Stimulated activated CD8-positive, alpha-beta memory T cell treated with anti-CD3 and anti-CD28 coated beads, Interleukin-4, amount 100 ng/mL, for 48 hours (primary cell): ENCODE measurements around the gene KRTAP25-1.

Source experiments
- DNase-seq: peaks from one replicate; pipeline ENCODE4 v3.0.0-alpha.2; 2020

KRTAP25-1 gene, protein sequence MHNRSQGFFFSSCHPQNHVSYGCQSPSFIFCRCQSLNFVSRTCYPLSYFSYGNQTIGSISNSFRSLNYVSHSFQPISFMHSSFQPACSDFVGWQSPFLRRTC

DNA sequence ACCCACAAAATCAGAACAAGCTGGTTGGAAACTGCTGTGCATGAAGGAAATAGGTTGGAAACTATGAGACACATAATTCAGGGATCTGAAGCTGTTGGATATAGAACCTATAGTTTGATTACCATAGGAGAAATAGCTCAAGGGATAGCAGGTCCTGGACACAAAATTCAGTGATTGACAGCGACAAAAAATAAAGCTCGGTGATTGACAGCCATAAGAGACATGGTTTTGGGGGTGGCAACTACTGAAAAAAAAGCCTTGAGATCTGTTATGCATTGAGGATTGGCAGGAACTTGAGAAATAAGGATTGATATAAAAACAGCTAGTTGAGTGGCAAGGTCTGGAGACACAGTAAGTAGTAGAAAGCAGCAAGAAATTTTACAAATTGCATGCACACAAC lies at the start of gene KRTAP25-1:
KRTAP25-1 (minus strand) TSS at position 300 of the 400 bp plus-strand sequence; CDS start at position 276, 24 bp downstream.
- no peak for DNase-seq

DNA sequence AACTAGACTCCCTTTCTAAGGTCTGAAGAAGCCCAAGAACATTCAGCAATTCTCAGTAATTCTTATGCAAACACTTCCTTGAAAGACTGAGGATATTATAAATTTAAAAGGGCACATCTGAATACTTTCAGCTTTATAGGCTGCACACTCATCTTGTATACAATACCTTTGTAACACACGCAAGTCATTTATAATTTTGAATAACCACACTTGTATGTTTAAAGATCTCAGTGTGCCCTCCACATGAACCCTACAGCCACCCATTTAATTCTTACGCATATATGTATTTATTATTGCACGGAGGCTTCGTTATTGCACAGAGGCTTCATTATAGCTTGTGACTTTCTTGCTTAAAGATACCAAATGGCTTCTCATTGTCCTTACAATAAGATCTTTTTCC lies 49.4 kb upstream of the KRTAP25-1 start:
- no peak for DNase-seq

DNA sequence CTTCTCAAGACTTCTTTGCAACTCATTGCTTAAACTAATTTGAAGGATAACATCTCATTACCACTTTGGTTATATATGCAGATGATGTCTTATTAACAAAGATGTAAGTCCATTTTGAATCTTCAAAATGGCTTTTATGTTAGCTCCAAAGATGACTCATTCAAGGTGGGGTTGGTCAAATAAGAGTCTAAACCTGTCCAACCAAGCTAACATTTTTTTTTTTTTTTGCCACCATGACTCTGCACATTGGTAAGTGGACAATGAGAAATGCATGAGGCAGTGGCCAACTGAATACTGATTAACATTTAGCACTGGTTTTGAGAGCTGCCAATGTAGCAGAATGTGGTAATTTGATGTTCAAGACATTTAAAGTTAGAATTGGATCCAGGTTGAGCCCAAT lies 48.5 kb upstream of the KRTAP25-1 start:
- no peak for DNase-seq

DNA sequence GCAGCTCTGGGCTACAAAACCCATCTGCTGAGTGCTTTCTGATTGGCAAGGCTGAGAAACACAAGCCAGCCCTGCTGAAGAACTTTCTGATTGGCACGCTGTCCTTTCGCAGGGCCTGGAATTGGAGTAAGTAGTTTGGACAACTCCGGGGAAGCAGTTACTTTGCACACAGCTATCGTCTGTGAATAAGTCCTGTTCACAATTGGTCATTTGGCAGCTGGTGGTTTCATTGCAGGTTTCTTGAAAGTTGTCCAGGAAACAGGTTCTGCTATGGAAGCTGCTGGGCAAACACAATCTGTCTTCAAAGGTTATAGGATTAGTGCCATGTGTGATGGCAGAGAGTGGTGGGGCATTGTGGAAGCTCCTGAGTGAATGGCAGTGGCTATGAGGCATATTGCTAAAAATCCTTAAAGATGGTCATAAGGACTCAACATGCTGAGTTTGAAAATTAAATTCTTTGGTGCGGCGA lies 48.0 kb upstream of the KRTAP25-1 start, which contains the start of gene KRTAP27-1:
KRTAP27-1 (minus strand) TSS at position 419 of the 469 bp plus-strand sequence; CDS start at position 393, 26 bp downstream.
- no peak for DNase-seq

DNA sequence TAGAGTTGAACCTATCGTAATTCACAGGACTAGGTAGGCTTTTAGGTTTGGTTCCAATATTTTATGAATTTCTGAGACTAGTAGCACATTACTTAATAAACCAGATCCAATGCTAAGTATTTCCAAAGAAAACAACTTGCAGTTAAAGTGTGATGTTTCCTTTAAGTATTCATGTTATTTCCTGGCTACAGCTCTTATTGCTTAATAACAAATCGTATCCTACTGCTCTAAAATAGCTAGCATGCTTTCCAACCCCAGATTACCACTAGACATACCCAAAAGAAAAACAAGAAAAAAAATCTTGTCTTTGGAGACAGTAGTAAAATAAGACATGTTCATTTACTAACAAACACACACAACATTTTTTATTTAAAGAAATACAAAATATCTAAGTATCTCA lies 47.3 kb upstream of the KRTAP25-1 start:
- no peak for DNase-seq

DNA sequence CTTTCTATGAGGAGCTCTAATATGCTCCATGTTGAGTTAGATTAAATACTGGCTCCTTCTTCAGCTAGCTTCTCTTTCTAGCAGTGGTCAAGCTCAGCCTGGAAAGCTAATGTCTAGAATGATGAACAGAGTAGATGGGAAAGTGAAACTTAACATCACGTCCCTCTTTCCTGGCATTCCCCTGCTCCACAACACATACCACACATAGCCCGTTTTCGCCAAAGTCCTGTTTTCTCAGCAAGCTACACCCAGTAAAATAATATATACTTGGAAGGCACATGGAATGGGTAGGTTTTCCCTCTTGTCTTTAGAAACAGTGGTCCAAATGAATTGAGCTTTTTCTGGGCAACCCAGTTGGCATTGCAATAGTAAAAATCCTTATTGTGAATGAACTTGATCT lies 44.4 kb upstream of the KRTAP25-1 start:
- DNase-seq = no peak

DNA sequence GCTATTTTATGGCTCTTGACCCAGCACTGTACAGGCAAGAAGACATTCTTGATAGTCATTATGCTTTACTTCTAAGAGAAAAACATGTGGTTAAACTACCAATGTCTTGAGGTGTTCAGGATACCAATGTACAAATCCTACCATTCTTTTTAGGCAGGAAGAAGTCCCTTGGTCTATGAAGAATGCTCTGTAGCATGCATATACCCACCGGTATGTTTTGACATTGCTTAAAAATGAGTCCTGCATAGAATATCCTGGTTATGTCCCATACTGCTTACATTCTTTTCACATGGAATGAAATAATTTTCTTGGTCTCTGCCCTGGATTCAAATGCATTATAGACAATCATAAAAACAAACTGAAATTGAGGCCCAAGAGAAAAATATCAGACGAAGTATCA lies 43.4 kb upstream of the KRTAP25-1 start:
- no peak for DNase-seq

DNA sequence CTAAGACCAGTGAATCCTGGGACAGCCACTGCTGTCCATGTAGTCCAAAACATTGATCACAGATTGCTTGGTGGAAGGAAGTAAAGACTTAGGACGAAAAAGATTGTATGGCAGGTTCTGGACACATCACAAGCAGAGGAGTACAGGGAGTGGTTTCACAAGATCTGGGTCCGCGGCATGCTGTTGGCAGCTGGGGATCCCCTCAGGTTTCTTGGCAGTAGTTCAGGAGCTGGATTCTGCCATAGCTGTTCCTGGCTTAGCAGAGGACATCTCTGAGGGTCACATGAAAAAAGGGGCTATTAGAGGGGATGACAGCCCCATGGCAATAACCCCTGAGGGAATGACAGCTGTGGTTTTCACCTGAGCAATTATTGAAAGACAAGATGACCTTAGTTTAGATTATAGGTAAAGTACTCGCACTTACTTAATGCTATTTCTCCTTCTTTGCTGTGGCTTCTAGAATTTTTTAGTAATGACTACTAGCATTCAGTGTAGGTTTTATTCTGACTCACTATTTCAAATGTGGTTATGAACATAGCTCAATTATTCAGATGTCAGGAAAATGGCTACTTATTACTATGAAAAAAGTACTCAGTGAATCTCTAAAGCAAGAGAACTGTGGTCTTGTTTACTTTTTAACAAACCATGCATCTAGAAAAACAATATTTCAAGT lies 40.0 kb upstream of the KRTAP25-1 start:
- DNase-seq = no peak

DNA sequence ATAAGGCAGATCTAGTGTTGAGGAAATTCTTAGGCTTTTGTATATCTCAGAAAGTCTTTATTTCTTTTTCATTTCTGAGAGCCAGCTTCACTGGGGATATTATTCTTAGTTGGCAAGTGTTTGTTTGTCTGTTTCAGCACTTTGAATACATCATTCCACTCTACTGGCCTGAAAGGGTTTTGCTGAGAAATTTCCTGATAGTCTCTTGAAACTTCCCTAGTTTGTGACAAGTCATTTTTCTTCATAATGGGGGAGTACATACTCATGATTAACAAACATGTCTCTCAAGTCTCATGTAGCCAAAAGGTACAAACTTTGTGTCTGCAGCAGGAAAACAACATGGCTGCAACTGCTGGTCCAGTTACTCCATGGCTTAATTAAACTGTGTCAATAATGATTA lies 37.1 kb upstream of the KRTAP25-1 start:
- no peak for DNase-seq

DNA sequence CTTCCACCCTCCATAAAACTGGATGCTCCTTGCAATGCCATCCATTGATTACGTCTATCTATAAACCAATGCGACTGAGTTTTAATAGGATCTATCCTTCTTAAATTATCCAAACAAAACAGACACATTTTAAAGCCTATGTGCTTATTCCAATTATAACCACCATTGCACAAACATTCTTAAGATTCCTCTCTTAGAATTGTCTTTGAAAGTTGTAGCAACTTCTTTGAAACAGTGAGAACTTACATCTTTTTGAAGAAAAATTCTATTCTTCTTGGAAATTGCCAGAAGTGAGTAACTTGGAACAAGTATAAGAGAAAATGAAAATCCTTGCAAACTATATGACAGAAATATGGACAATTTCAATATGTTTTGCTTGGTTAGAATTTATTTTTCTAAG lies 30.9 kb upstream of the KRTAP25-1 start, which contains the start of gene KRTAP26-1:
KRTAP26-1 (minus strand) TSS at position 101 of the 400 bp plus-strand sequence. CDS start 280 bp downstream, outside the sequence.
- DNase-seq = no peak

DNA sequence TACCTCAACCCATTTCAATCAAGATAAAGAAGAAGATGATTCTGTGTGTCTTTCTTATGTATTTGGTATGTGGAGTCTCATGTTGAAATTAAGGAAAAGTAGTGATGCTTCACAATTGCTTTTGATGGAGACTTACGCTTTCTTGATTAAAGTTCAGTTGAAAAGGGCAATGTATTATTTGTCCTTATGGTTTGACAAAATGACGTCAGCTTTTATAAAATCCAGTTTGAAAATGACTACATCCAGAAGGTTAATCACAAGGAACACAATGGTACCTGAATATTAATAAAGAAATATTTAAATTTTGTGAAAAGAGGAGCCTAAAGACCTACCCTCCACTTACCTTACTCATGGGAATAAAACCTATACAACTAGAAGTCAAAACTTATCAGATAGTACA lies 26.4 kb upstream of the KRTAP25-1 start:
- DNase-seq = no peak

DNA sequence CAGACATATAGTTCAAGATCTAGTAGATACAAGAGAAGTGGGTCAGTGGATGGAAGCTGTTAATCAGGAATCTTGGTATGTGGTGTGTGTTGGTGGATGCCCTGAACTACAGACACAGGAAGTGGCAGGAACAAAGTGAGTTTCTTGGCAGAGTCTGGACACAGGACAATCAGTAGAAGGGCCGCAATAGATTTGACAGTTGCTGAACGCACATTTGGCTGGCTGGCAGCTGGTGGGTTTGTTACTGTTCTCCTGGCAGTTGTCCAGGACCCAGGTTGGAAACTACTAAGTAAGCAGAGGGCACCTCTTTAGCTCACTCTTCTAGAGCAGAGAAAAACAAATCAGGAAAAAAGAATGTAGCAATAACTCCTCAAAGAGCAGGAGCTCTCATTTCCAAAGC lies 17.6 kb upstream of the KRTAP25-1 start:
- no peak for DNase-seq

DNA sequence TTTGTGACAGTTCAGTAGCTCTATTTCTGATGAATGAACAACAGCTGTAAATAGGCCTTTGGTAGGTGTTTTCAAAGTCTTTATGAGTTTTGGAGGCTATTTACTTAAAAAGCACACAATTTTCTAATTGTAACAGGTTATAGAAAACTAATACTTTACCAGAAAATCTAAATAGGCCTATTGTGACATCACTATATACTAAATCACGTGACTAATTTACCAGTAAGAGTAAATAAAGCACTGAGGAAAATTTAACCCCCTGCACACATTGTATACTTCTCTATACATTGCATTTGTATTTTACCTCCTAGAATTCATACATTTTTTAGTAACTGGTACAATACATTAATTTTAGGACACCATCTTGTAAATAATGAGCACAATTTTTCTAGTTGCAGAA lies 15.8 kb upstream of the KRTAP25-1 start:
- no peak for DNase-seq

DNA sequence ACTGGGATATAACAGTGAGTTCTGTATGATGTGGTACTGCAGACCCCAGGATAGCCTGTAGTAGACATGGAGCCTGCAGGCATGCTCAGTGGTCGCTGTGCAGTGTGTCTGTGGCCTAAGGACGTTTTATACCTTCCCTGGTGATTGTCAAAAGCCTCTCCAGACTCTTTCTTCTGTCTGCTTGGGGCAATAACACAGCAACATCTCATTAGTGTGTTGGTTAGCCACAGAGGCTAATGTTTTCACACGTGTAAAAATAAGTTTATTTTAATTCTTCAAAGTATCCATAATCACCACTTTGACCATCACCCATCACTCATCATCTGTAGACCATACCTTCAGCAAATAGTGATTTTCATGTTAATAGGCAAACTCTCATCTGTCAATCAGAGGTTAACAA lies 6.5 kb downstream of the KRTAP25-1 start, which contains the start of gene KRTAP24-1:
KRTAP24-1 (minus strand) TSS at position 101 of the 400 bp plus-strand sequence; CDS start at position 83, 18 bp downstream.
- no peak for DNase-seq

DNA sequence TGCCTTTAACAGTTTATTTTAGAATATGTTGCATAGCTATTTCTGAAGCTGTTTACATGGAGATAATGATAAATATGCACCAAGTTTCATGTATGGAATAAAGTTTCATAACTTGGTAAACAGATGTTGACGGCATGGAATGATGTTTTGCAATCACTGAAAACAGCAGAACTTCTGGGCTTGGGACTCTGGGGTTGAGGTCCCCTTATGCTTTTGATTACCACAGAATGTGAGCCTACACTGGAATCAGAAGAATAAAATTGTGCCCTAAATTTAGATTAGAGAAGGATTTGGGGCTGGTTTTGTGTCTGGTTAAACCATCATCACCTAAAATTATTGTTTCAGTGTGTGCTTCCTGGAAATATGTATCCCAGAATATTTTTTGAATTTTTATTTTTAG lies 17.7 kb downstream of the KRTAP25-1 start:
- DNase-seq = no peak

DNA sequence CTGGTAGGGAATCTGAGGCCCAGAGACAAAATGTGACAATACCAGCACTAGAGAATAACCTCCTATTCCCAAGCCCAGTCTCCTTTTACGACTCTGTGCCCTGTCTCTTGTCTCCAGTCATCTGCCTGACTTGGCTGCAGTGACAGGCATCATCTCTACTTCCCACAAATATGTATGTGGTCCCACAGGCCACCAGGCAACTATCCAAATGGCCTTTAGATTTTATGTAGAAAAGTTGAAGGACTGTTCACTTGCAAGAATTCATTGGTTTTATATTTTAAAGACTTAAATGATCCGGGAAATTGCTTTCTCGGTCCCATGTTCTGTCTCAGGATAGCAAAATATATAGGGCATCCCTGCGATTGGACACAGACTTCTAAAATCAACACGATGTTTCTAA lies 18.2 kb downstream of the KRTAP25-1 start:
- DNase-seq = no peak

DNA sequence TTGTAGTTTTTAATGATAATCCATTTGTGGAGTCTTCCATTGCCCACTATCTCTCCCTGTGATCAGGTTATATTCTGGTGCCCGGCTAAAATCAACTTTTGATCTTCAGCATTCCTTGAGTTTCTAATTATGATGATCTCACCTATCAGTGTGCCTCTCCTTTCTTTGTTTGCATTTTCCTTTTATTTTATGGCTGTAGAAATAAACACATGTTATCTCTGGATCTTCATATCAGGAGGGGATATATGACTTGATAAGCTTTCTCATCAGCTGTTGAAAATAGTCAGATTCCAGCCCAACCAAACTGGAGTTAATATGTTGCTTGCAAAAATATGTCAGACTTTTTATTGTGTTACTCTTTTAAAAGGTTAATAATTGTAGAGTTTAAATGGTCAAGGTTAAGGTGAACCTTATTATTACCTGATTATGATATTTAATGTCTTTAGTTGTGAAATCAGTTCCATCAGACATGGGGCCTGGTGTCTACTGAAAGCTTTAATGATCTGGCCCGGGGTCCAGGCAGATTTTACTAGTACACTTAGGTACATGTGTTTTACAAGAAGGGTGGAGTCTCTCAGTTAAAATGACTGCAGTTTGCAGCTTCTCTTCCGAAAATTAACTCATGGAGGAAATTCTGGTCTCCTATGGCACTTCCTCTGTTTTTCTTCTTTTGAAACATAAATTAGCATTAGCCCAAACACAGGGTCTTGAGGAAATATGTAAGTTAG lies 19.3 kb downstream of the KRTAP25-1 start:
- DNase-seq = no peak

DNA sequence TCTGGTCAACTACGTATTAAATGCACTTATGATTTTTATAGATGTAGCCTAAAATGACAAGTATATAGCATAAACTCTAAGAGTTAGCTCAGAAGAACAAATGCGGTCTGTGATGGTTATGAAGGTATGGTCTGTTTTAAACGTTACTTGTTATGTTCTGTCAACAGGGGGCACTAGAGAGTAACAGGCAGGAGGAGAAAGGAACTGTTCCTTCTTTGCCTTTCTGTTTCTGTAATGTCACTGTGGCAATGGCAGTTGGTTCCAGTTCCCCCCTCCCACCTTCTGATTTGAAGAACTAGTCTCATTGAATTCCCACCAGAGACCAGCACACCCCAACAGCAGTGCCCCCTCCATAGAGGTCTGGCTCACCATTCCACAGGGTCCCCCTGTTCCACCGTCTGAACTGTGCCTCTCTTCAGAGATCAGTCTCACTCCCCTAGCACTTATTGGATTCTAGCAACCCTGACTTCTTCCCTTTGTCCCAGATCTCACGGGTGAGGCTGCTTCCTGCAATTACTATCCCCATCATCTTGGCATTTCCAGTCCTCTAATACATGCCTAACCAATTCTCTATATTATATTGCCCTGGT lies 20.6 kb downstream of the KRTAP25-1 start:
- no peak for DNase-seq

DNA sequence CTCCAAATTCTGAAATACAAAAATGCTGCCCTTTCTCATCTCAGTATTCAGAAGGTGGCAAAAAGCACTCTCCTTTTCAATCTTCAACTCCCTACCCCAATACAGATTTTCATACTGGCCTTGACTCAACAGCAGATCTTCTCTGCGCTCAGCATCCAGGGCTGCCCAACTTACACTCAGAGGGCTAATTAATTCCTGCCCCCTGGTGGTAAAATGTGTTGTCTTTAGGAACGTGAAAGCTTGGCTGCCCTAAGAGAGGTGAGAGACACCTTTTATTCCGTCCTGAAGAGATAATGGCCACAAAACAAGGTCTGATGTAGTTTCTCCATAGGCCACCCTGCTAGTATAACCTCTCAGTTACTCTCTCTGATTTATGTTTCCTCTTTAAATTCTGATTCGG lies 31.5 kb downstream of the KRTAP25-1 start:
- DNase-seq = no peak

DNA sequence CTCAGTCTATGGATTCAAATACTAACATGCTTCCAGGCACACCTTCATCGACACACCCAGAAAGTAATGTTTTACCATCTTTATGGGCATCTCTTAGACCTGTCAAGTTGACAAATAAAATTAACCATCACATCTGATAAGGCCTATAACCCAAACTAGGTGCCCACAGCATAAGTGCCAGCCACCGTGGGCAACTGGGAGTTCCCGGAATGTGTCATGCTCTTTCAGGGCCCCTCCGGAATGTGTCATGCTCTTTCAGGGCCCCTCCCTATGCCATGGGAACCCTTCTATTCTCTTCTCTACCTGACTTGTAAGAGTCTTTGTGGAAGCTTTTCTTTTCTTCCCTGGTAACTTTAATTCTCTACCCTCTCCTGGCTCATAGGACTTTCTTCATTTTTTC lies 33.2 kb downstream of the KRTAP25-1 start:
- DNase-seq = no peak

DNA sequence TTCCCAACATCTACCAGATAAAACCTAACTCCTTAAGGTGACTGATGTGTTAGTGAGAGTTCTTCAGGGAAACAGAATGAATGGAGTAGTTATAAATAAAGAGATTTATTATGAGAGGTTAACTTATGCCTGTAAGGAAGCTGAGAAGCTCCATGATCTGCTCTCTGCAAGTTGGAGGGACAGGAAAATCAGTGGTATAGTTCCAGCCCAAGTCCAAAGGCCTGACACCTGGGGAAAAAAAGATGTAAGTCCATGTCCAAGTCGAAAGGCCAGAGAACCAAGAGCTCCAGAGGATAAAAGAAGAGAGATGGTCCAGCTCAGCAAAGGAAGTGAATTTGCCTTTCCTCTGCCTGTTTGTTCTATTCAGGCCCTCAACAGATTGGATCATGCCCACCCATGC lies 33.6 kb downstream of the KRTAP25-1 start:
- no peak for DNase-seq

DNA sequence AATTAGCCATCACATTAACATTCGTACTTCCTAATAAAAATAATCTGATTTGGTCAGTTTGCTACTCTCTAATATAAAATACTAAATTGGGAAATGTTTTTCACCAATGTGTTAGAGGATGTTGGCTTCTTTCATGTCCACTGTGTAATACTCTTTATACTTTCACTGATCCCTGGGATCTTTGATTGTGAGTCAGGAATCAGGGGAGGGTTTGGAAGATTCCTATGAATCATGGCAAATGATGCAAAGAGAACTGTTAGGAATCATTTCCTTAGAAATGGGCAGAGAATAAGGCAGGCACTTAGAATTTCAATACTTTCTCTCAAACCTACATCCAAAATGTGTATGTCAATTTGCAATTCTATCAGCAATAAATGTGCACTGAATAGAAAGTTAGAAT lies 37.5 kb downstream of the KRTAP25-1 start:
- DNase-seq = no peak

DNA sequence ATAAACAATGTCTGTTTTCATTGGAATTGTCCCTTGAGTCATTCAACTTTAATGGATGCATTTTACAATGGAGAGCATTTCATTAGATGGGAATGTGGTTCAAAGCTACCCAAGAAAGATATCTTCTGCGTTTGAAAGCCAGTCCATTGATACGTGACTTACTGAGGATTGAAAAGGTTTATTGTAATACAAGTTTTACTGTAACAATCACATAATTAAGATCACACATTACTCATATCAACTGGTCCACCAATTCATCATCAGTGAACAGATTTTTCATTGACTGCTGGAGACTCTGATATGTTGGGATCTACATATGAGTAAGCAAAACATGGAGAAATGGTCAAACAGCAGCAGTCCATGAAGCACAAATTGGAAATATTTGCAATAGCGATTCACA lies 39.4 kb downstream of the KRTAP25-1 start:
- no peak for DNase-seq

DNA sequence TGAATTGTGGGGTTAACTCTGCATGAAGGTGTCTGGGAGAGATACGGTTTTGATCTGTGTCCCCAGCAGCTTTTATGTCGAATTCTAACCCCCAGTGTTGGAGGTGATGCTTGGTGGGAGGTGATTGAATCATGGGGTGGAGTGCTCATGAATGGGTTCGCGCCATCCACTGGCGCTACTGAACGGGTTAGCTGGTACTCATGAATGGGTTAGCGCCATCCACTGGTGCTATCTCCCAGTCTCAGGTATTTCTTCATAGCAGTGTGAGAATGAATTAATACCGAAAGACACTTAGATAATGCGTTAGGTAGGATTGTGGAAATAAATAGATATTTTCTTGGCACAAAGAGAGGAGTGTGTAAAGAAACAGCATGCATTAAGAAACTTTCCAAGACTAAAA lies 40.5 kb downstream of the KRTAP25-1 start:
- no peak for DNase-seq
